ENCODE data around the gene SMARCE1. TPM values are rescaled to one million over a fixed set of nuclear protein-coding genes. Genes with fewer than 3 reads are reported as not detected.
"Not testable (repeated sequence)": the region's sequence is repeated elsewhere in the genome, so short reads cannot be mapped to it uniquely, and the experiment has no call there.

The SMARCE1 gene
- total and polyA plus RNA-seq, 5 donors from 2014 or later = 76.9 to 228 (median 173) TPM

DNA sequence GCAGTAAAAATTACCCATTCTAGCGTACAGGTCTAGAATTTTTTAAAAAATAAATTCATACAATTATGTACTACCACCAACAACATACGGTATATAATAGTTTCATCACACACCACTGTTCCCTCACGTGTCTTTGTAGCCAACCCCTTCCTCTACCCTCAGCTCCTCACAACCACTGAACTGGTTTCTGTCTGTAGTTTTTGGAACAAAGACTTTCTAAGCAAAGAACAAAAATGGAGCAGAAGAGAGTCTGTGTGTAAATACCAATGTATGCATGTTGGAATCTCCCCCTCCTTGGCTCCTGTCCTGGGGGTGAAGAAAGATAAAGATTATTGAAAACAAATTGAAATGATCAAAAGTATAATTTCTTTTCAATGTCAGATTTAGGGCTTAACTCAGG lies 50.5 kb downstream of the SMARCE1 start:
- peaks cover 66% of the 10 kb centered on the region for H3K4me1 ChIP-seq (ENCODE audit: control insufficient read depth, insufficient read depth, low read length, poor library complexity, severe bottlenecking)
- no peaks in the 10 kb centered on the region for H3K27me3 ChIP-seq (ENCODE audit: control insufficient read depth, insufficient read depth, low read length)
- peak overlapping the region; percentile 98 to 100 (median 99) for H3K27ac Mint-ChIP-seq
- H3K9me3 ChIP-seq (ENCODE audit: control insufficient read depth in 2 of 2, low read length in 2 of 2) = no peaks in the 10 kb centered on the region
- H3K36me3 ChIP-seq (ENCODE audit: control insufficient read depth, insufficient read depth, low read length) = no peaks in the 10 kb centered on the region
- H3K4me3 ChIP-seq (ENCODE audit: low read depth, low read length) = peak overlapping the region; percentile 69
- peaks cover 4% of the 10 kb centered on the region for H3K27me3 Mint-ChIP-seq
- peak overlapping the region; percentile 98 for H3K27ac ChIP-seq (ENCODE audit: insufficient read depth, low read length, poor library complexity, severe bottlenecking)
- peaks cover 23 to 84% (median 62%) of the 10 kb centered on the region in 4 donors for H3K4me1 Mint-ChIP-seq
- DNase-seq = no peak
- no peak for ATAC-seq (ENCODE audit: low read depth in 2 of 2)
- H3K9me3 Mint-ChIP-seq = peaks cover 0 to 1% (median 0%) of the 10 kb centered on the region in 7 donors
- peaks cover 4% of the 10 kb centered on the region for H3K36me3 Mint-ChIP-seq
- H3K4me3 Mint-ChIP-seq = peak overlapping the region; percentile 72 to 86 (median 76)

DNA sequence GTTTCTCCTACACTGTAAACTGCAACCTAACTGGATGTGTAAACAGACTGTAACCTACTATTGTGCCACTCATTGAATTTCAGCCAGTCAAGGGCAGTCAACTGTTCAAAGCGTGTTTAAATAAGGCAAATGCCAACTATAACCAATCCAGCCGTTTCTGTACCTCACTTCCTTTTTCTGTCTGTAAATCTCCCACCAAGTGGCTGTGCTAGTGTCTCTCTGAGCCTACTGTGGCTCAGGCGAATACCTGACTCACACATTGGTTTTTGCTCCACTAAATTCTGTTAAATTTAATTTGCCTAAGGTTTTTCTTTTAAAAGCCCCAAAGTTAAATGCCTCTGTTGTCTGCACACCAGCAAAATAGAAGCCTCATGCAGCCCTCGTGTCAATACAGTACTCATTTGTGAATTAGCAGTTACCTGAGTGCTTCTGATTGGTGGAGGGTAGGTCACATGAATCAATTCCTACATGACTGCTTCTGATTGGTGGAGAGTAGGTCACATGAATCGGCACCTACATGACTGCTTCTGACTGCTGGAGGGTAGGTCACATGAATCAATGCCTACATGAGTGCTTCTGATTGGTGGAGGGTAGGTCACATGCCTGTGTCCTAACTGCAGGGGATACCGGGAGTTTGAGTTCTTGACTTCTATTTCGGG lies 51.2 kb downstream of the SMARCE1 start:
- Mint-ChIP-seq H3K27me3 (peaks cover 4% of the 10 kb centered on the region), H3K4me1 (peaks cover 23 to 76% (median 58%) of the 10 kb centered on the region in 4 donors), H3K9me3 (peaks cover 0 to 1% (median 0%) of the 10 kb centered on the region in 7 donors), H3K27ac (peak overlapping the region; percentile 98 to 100 (median 99)), H3K36me3 (peaks cover 4% of the 10 kb centered on the region), H3K4me3 (peak overlapping the region; percentile 61 to 77 (median 70))
- Histone ChIP-seq H3K27ac (ENCODE audit: insufficient read depth, low read length, poor library complexity, severe bottlenecking) (peak overlapping the region; percentile 98), H3K4me1 (ENCODE audit: control insufficient read depth, insufficient read depth, low read length, poor library complexity, severe bottlenecking) (peaks cover 59% of the 10 kb centered on the region), H3K36me3 (ENCODE audit: control insufficient read depth, insufficient read depth, low read length) (no peaks in the 10 kb centered on the region), H3K27me3 (ENCODE audit: control insufficient read depth, insufficient read depth, low read length) (no peaks in the 10 kb centered on the region), H3K4me3 (ENCODE audit: low read depth, low read length) (peak overlapping the region; percentile 24), H3K9me3 (ENCODE audit: control insufficient read depth in 2 of 2, low read length in 2 of 2) (no peaks in the 10 kb centered on the region)
- DNase-seq (peak in 2 of 3 donors; percentile 33 to 77), ATAC-seq (ENCODE audit: low read depth in 2 of 2) (peak; percentile 55 to 60)

DNA sequence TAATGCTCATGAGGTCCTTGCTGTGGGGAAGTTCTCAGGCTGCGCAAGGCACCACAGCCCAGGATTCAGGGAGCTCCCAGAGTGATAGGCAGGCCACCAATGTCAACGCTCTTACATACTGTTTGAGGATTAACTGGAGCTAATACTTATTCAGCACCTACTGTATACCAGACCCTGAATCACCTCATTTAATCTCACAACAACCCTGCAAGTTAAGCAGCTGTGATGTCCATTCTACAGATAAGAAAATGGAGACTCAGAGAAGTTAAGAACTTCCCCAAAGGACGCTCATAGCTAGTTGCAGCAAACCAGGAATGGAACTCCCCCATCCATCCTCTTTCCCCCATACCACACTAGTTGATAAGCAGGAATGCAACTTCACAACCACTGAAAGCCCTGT lies 56.9 kb downstream of the SMARCE1 start:
- Mint-ChIP-seq H3K36me3 (peaks cover 7% of the 10 kb centered on the region), H3K4me3 (no peak overlapping the region), H3K9me3 (peaks cover 0 to 2% (median 0%) of the 10 kb centered on the region in 7 donors), H3K4me1 (peaks cover 22 to 74% (median 46%) of the 10 kb centered on the region in 4 donors), H3K27me3 (peaks cover 5% of the 10 kb centered on the region), H3K27ac (peak overlapping the region in 2 of 3 donors; percentile 17 to 71)
- Histone ChIP-seq H3K9me3 (ENCODE audit: control insufficient read depth in 2 of 2, low read length in 2 of 2) (no peaks in the 10 kb centered on the region), H3K4me1 (ENCODE audit: control insufficient read depth, insufficient read depth, low read length, poor library complexity, severe bottlenecking) (peaks cover 19% of the 10 kb centered on the region), H3K27ac (ENCODE audit: insufficient read depth, low read length, poor library complexity, severe bottlenecking) (no peak overlapping the region), H3K27me3 (ENCODE audit: control insufficient read depth, insufficient read depth, low read length) (no peaks in the 10 kb centered on the region), H3K4me3 (ENCODE audit: low read depth, low read length) (no peak overlapping the region), H3K36me3 (ENCODE audit: control insufficient read depth, insufficient read depth, low read length) (no peaks in the 10 kb centered on the region)
- DNase-seq = no peak
- no peak for ATAC-seq (ENCODE audit: low read depth in 2 of 2)

DNA sequence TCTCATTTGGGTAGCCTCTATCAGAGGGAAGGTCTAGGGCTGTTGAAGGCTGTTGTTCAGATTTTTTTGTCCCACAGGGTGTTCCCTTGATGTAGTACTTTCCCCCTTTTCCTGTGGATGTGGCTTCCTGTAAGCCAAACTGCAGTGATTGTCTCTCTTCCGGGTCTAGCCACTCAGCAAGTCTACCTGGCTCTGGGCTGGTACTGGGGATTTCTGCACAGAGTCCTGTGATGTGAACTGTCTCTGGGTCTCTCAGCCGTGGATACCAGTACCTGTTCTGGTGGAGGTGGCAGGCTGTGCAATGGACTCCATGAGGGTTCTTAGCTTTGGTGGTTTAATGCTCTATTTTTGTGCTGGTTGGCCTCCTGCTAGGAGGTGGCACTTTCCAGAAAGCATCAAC lies 59.1 kb downstream of the SMARCE1 start:
- no peaks in the 10 kb centered on the region for H3K36me3 ChIP-seq (ENCODE audit: control insufficient read depth, insufficient read depth, low read length)
- H3K27ac ChIP-seq (ENCODE audit: insufficient read depth, low read length, poor library complexity, severe bottlenecking) = no peak overlapping the region
- no peaks in the 10 kb centered on the region for H3K9me3 ChIP-seq (ENCODE audit: control insufficient read depth in 2 of 2, low read length in 2 of 2)
- Mint-ChIP-seq H3K9me3 (peaks cover 2 to 16% (median 6%) of the 10 kb centered on the region in 7 donors), H3K4me3 (peak overlapping the region; percentile 7 to 71 (median 56)), H3K27me3 (peaks cover 5% of the 10 kb centered on the region), H3K4me1 (peaks cover 22 to 74% (median 47%) of the 10 kb centered on the region in 4 donors), H3K27ac (peak overlapping the region in 2 of 3 donors; percentile 33 to 75), H3K36me3 (peaks cover 16% of the 10 kb centered on the region)
- DNase-seq (peak in 1 of 3 donors; percentile 42), ATAC-seq (ENCODE audit: low read depth in 2 of 2) (no peak)
- peaks cover 19% of the 10 kb centered on the region for H3K4me1 ChIP-seq (ENCODE audit: control insufficient read depth, insufficient read depth, low read length, poor library complexity, severe bottlenecking)
- H3K4me3 ChIP-seq (ENCODE audit: low read depth, low read length) = no peak overlapping the region
- no peaks in the 10 kb centered on the region for H3K27me3 ChIP-seq (ENCODE audit: control insufficient read depth, insufficient read depth, low read length)

DNA sequence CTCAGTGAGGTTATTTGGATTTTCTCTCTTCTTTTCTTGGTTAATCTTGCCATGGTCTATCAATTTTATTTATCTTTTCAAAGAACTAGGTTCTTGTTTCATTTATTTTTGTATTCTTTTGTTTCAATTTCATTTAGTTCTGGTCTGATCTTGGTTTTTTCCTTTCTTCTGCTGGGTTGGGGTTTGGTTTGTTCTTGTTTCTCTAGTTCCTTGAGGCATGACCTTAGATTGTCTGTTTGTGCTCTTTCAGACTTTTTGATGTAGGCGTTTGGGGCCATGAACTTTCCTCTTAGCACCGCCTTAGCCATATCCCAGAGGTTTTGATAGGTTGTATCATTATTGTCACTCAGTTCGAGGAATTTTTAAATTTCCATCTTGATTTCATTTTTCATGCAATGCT lies 61.4 kb downstream of the SMARCE1 start:
- H3K9me3 ChIP-seq (ENCODE audit: control insufficient read depth in 2 of 2, low read length in 2 of 2); H3K27me3 ChIP-seq (ENCODE audit: control insufficient read depth, insufficient read depth, low read length); ATAC-seq (ENCODE audit: low read depth in 2 of 2); H3K36me3 ChIP-seq (ENCODE audit: control insufficient read depth, insufficient read depth, low read length); DNase-seq; H3K4me3 ChIP-seq (ENCODE audit: low read depth, low read length); H3K27me3 Mint-ChIP-seq: not testable (repeated sequence)
- peak overlapping the region; percentile 33 to 93 (median 89) for H3K27ac Mint-ChIP-seq
- H3K36me3 Mint-ChIP-seq = peaks cover 19% of the 10 kb centered on the region
- H3K9me3 Mint-ChIP-seq = peaks cover 4 to 21% (median 8%) of the 10 kb centered on the region in 7 donors
- H3K27ac ChIP-seq (ENCODE audit: insufficient read depth, low read length, poor library complexity, severe bottlenecking) = peak overlapping the region; percentile 33
- peak overlapping the region; percentile 28 to 65 (median 46) for H3K4me3 Mint-ChIP-seq
- H3K4me1 ChIP-seq (ENCODE audit: control insufficient read depth, insufficient read depth, low read length, poor library complexity, severe bottlenecking) = peaks cover 37% of the 10 kb centered on the region
- peaks cover 36 to 95% (median 65%) of the 10 kb centered on the region in 4 donors for H3K4me1 Mint-ChIP-seq

- H3K9me3 ChIP-seq (ENCODE audit: control insufficient read depth in 2 of 2, low read length in 2 of 2); DNase-seq; H3K36me3 ChIP-seq (ENCODE audit: control insufficient read depth, insufficient read depth, low read length); H3K27me3 Mint-ChIP-seq; ATAC-seq (ENCODE audit: low read depth in 2 of 2); H3K27ac ChIP-seq (ENCODE audit: insufficient read depth, low read length, poor library complexity, severe bottlenecking); H3K4me3 ChIP-seq (ENCODE audit: low read depth, low read length); H3K27me3 ChIP-seq (ENCODE audit: control insufficient read depth, insufficient read depth, low read length): not testable (repeated sequence)
- Mint-ChIP-seq H3K9me3 (peaks cover 5 to 21% (median 8%) of the 10 kb centered on the region in 7 donors), H3K4me3 (peak overlapping the region in 3 of 4 donors; percentile 11 to 29 (median 11)), H3K36me3 (peaks cover 19% of the 10 kb centered on the region), H3K27ac (peak overlapping the region; percentile 33 to 84 (median 47)), H3K4me1 (peaks cover 36 to 94% (median 65%) of the 10 kb centered on the region in 4 donors)
- H3K4me1 ChIP-seq (ENCODE audit: control insufficient read depth, insufficient read depth, low read length, poor library complexity, severe bottlenecking) = peaks cover 43% of the 10 kb centered on the region
Measured at GRCh38 chr17:40584950-40585349, 62.7 kb downstream of the SMARCE1 start.

DNA sequence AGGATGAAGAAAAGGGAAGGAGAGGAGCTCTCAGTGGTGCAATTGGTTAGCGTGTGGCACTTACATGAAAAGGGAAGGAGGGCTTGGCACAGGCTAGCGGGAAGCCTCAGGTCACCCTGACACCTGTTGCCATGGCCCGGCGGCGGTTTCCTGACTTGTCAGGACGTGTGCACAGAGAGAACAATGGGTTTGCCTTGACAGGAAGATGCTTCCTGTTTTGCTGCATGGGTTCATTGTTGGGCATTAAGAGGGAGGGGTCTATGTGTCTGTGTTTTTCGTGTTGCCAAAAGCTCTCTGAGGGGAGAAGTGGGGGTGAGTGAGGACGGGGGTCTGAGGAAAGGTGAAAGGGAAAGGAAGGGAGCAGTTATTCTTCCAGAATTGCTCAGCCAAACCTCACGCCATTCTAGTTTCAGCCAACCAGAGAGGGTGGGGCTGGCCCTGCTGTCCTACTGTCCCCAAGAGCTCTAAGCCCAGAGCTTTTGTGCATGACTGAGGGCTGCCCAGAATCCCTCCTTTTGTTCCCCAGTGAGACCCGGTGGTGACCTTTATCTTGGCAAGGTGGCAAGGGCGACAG lies 65.2 kb downstream of the SMARCE1 start:
- H3K9me3 Mint-ChIP-seq = peaks cover 5 to 21% (median 8%) of the 10 kb centered on the region in 7 donors
- ATAC-seq (ENCODE audit: low read depth in 2 of 2) = peak; percentile 89 to 95
- peak overlapping the region; percentile 75 for H3K27ac ChIP-seq (ENCODE audit: insufficient read depth, low read length, poor library complexity, severe bottlenecking)
- H3K27me3 Mint-ChIP-seq = peaks cover 1% of the 10 kb centered on the region
- peaks cover 39% of the 10 kb centered on the region for H3K4me1 ChIP-seq (ENCODE audit: control insufficient read depth, insufficient read depth, low read length, poor library complexity, severe bottlenecking)
- peaks cover 12% of the 10 kb centered on the region for H3K36me3 Mint-ChIP-seq
- peak; percentile 41 to 92 (median 73) for DNase-seq
- H3K36me3 ChIP-seq (ENCODE audit: control insufficient read depth, insufficient read depth, low read length) = no peaks in the 10 kb centered on the region
- H3K27ac Mint-ChIP-seq = peak overlapping the region; percentile 96 to 99 (median 96)
- H3K4me1 Mint-ChIP-seq = peaks cover 34 to 94% (median 62%) of the 10 kb centered on the region in 4 donors
- H3K4me3 ChIP-seq (ENCODE audit: low read depth, low read length) = peak overlapping the region; percentile 70
- H3K9me3 ChIP-seq (ENCODE audit: control insufficient read depth in 2 of 2, low read length in 2 of 2) = no peaks in the 10 kb centered on the region
- H3K27me3 ChIP-seq (ENCODE audit: control insufficient read depth, insufficient read depth, low read length) = no peaks in the 10 kb centered on the region
- peak overlapping the region; percentile 70 to 83 (median 72) for H3K4me3 Mint-ChIP-seq

Measured in CD4-positive, CD25-positive, alpha-beta regulatory T cell (primary cell).